GM12891 (cell line): Measurements from ENCODE around the gene ATXN7.

Experiments used
- DNase-seq: peaks from one replicate; pipeline ENCODE4 v3.0.0; 2011; ENCODE audit warnings: low spot score; ENCODE audit not compliant: insufficient read length
- FAIRE-seq: peaks from 2 replicates; lab custom pipeline; 2011; peaks lifted over from hg19 to GRCh38; lab: Jason Lieb, UNC
- PAX5 ChIP-seq: IDR thresholded peaks from 2 replicates; pipeline ENCODE4 v1.6.1; 2011; ENCODE audit warnings: low read length, moderate library complexity, mild to moderate bottlenecking; ENCODE audit not compliant: insufficient read depth, severe bottlenecking
- POLR2A ChIP-seq: IDR thresholded peaks from 2 replicates; pipeline ENCODE4 v1.6.1; 2011; ENCODE audit warnings: low read depth, low read length, control low read depth
- POLR2AphosphoS5 ChIP-seq: IDR thresholded peaks from 2 replicates; pipeline ENCODE4 v1.6.1; 2011; ENCODE audit warnings: low read depth, low read length, control low read depth
- POU2F2 ChIP-seq: IDR thresholded peaks from 2 replicates; pipeline ENCODE4 v1.6.1; 2011; ENCODE audit warnings: low read depth, mild to moderate bottlenecking, control low read depth, low read length, moderate library complexity
- SPI1 ChIP-seq: IDR thresholded peaks from 2 replicates; pipeline ENCODE4 v1.6.1; 2011; ENCODE audit warnings: low read depth, low read length, control low read depth
- TAF1 ChIP-seq: IDR thresholded peaks from 2 replicates; pipeline ENCODE4 v1.6.1; 2011; ENCODE audit warnings: low read depth, low read length, control low read depth

The ATXN7 gene

DNA sequence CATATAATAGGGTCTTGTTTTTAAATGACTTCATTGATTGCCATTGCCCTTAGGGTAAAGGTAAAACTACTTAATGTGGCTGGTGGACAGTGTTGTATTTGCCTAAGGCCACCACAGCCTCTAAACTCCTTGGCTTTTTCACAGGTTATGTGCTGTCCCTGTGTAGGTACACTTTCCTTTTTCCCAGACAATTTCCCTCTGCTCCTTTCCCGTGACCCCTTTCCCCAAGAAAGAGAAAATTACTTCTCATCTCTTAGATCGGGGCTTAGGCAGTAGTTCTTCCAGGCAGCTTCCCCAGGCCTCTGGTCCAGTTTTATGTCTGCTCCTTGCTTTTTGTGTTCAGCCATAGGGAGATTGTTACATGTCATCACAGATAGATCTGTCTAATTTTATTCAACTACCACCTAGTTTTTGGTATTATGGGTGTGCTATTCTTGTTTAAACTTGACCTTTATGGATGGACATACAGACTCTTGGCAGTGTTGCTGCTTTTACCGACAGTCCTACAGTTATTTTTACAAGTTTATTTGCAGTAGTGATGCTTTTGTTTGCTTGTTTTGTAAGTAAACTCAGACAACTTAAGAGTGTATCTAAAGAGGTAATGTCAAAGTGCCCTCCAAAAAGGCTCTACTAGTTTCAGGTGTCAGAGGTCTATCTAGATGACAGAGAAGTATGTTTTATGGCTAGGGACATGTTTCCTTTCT, 69.0 kb downstream of the ATXN7 start:
- TF ChIP-seq TAF1 (no peak), POLR2A (no peak), SPI1 (no peak), POU2F2 (no peak), POLR2AphosphoS5 (no peak), PAX5 (no peak)
- DNase-seq (no peak), FAIRE-seq (peak; percentile 50)

DNA sequence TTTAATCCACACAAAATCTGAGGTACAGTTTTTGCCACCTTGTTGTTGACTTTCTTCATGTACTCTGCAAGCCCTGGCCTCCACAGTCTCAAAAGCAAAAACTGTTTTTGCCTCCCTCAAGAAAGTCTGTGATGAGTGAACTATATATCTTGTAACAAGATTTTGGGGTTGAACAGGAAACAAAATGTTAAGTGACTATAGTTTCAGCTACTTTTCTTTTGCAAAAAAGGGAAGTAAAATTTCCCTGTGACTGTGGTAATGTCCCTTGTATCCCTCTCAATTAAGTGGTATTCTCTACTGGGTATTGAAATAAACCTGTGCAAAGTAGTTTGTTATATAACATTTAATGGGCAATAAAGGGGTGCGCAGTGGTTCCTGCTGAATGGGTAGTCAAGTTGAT, 69.8 kb downstream of the ATXN7 start:
- FAIRE-seq (peak; percentile 78), DNase-seq (no peak)
- TF ChIP-seq POLR2AphosphoS5 (no peak), POU2F2 (no peak), PAX5 (no peak), TAF1 (no peak), POLR2A (no peak), SPI1 (no peak)

DNA sequence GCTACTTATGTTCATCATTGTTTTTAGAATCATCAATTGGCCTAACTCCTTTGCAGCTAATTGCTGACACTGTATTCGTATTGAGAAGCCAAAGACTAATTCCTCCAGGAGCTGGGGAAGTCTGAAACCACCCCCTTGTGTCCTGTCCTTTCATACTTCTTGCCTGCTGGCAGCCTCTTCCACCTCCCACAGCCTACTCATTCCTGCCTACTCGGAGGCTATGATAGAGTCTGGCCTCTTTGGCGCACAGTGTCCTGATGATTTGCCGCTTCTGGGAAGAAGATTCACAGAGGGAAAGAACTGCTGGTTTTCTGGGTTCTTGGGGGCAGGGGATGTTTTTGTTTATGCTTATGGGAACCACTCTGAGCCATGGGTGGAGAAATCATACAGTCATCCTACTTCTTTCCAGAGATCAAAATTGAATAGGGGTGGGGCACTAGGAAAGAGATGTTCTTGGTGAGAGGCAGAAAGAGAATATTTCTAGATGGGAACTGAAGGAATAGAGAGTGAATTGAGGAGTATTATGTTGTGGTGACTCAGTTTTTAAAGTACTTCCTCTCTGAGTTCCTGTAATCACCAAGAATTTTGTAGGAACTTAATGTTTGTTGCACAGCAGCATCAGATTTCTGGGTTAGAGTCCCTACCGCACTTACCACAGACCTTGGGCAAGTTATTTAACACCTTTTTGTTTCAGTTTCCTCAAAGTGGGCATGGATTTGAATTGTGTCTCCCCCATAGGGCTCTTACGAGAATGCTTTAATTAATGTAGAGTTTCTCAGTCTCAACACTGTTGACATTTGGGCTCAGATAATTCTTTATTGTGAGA, 70.6 kb downstream of the ATXN7 start:
- peak; percentile 9 for FAIRE-seq
- TF ChIP-seq POLR2A (no peak), PAX5 (no peak), SPI1 (peak; percentile 45), POU2F2 (no peak), POLR2AphosphoS5 (no peak), TAF1 (no peak)
- DNase-seq, result no peak

GRCh38 chr3:63936925-63937324, 73.3 kb downstream of the ATXN7 start:
- FAIRE-seq, result no peak
- TF ChIP-seq SPI1 (no peak), POU2F2 (no peak), TAF1 (no peak), PAX5 (no peak), POLR2AphosphoS5 (no peak), POLR2A (no peak)
- DNase-seq, result no peak

- TF ChIP-seq POLR2AphosphoS5, result no peak
- no peak for TF ChIP-seq PAX5
- TF ChIP-seq POU2F2, result peak; percentile 93
- peak; percentile 40; the same call in 1 of the 2 replicates for TF ChIP-seq SPI1
- FAIRE-seq, result peak; percentile 93
These were observed 74.3 kb downstream of the ATXN7 start for GRCh38 chr3:63937661-63938651.

DNA sequence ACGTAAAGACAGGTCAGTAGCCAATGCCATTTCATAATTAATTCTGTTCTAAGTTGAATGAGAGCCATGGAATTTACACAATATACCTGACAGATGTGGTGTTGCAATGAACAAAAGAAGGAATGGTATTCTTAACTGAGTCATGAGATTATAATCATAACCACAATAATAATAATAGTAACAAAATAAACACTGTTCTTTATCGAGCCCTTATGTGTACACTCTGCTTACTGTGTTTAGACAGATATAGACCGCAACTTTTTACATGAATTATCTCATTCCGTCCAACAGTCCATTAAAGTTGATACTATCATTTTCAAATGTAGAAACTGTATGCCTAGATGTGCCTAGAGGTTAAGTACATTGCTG, 76.7 kb downstream of the ATXN7 start:
- FAIRE-seq (no peak), DNase-seq (no peak)
- TF ChIP-seq SPI1 (no peak), POLR2AphosphoS5 (no peak), PAX5 (no peak), POLR2A (no peak), TAF1 (no peak), POU2F2 (no peak)

More at GRCh38 chr3:63937661-63938651, 74.3 kb downstream of the ATXN7 start:
- DNase-seq, result no peak

GRCh38 chr3:63942528-63942927, 78.9 kb downstream of the ATXN7 start:
- TF ChIP-seq POU2F2 (no peak), PAX5 (no peak), POLR2AphosphoS5 (no peak), TAF1 (no peak), POLR2A (no peak), SPI1 (no peak)
- DNase-seq (no peak), FAIRE-seq (no peak)

DNA sequence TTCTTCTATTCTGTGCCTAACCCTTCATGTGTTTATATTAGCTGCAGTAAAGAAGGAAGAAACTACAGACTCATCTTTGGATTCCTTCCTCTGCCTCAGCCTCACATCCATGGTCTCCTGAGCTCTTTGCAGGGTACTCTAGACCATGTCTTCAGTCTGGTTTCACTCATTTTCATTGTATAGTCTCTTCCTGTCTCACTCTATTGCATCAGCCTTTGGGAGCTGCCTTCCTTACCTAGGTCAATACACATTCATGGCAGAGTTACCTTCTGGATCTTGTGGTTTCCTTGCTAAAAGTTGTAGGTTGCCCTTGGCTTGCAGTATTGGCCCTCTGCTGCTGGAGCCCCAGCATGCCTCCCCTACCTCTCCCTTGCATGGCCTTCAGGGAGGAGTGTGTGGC, 80.0 kb downstream of the ATXN7 start:
- FAIRE-seq (no peak), DNase-seq (no peak)
- TF ChIP-seq TAF1 (no peak), PAX5 (no peak)

GRCh38 chr3:63945558-63946096, 82.0 kb downstream of the ATXN7 start:
- TF ChIP-seq POLR2A (no peak), POU2F2 (no peak), TAF1 (no peak), PAX5 (no peak), POLR2AphosphoS5 (no peak)
- DNase-seq (no peak), FAIRE-seq (no peak)
